Measurements from ENCODE around the gene RYR1. TPM values are rescaled to one million over a fixed set of nuclear protein-coding genes. Genes with fewer than 3 reads are reported as not detected.

The RYR1 gene
- total RNA-seq, 2 experiments from 2014 or later: 0.20 to 1.2 TPM

DNA sequence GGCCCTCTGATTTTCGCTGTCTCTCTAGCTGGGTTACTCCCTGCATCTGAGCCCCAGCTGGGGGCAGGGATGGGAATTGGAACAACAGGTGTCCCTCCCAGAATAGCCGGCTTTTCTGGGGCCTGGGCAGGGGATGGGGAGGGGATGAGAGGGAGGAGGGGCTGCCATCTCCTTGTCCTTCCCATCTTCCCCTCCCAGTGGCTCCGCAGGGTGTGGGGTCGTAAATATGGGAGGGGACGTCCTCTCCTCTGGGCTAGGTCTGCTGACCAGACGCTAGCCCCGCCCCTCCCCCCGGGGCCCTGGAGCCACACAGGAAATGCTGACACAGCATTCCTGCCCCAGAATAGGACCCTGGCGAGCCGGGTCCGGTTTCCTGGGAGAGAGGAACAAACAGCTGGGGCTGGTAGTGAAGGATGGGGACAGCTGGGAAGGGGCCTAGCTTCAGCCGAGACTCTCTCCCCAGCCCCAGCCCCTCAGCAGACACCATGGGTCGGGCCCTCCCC lies 1.1 kb downstream of the RYR1 start:
- CTCF ChIA-PET: no interaction called here
- H3K4me3 ChIP-seq (ENCODE audit: low read length): no peak overlapping the region
- intact Hi-C loops (cut with DNase I, micrococcal nuclease): no loop called here
- peaks cover 6% of the 10 kb centered on the region for H3K4me1 Mint-ChIP-seq (ENCODE audit: low read depth)
- no peak overlapping the region for H3K27ac Mint-ChIP-seq
- POLR2A ChIA-PET: no interaction called here
- H3K36me3 Mint-ChIP-seq (ENCODE audit: low read depth): no peaks in the 10 kb centered on the region
- H3K4me3 Mint-ChIP-seq: no peak overlapping the region
- ATAC-seq (ENCODE audit: poor library complexity) (no peak), DNase-seq (no peak)
- no peaks in the 10 kb centered on the region for H3K9me3 ChIP-seq (ENCODE audit: control insufficient read depth in 1 of 2, insufficient read depth in 1 of 2, low read length in 2 of 2)
- TF ChIP-seq CTCF (IDR thresholded peaks at IDR 0.05): no peak
- H3K9me3 Mint-ChIP-seq: no peaks in the 10 kb centered on the region
- H3K4me1 ChIP-seq (ENCODE audit: insufficient read depth, low read length): peaks cover 14% of the 10 kb centered on the region
- peaks cover 14 to 21% of the 10 kb centered on the region in 2 experiments for H3K27me3 ChIP-seq (ENCODE audit: control insufficient read depth in 1 of 2, insufficient read depth in 2 of 2, low read length in 2 of 2)
- H3K27ac ChIP-seq (ENCODE audit: low read depth in 1 of 2, low read length in 2 of 2): no peak overlapping the region
- H3K27me3 Mint-ChIP-seq: peaks cover 30% of the 10 kb centered on the region
- H3K36me3 ChIP-seq (ENCODE audit: insufficient read depth, low read length): no peaks in the 10 kb centered on the region

DNA sequence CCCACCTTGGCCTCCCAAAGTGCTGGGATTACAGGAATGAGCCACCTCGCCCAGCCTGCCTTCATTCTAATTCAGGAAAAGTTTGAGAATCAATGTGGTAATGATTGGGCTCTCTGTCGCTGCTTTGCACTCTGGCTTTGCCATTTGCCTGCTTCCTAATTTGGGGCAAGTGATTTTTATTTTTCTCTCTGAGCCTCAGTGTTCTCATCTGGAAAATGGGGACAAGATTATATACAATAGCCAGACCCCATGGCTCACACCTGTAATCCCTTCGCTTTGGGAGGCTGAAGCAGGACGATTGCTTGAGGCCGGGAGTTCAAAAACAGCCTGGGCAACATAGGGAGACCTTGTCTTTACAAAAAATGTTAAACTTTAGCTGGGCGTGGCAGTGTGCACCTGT lies 3.8 kb downstream of the RYR1 start:
- DNase-seq: no peak
- no peak overlapping the region for H3K4me3 Mint-ChIP-seq
- intact Hi-C loops (cut with DNase I, micrococcal nuclease): no loop called here
- H3K36me3 ChIP-seq (ENCODE audit: insufficient read depth, low read length): no peaks in the 10 kb centered on the region
- no peaks in the 10 kb centered on the region for H3K9me3 ChIP-seq (ENCODE audit: control insufficient read depth in 1 of 2, insufficient read depth in 1 of 2, low read length in 2 of 2)
- H3K4me1 ChIP-seq (ENCODE audit: insufficient read depth, low read length): peaks cover 14% of the 10 kb centered on the region
- H3K36me3 Mint-ChIP-seq (ENCODE audit: low read depth): no peaks in the 10 kb centered on the region
- ATAC-seq (ENCODE audit: poor library complexity): no peak
- H3K27me3 ChIP-seq (ENCODE audit: control insufficient read depth in 1 of 2, insufficient read depth in 2 of 2, low read length in 2 of 2): peaks cover 14 to 21% of the 10 kb centered on the region in 2 experiments
- no peak overlapping the region for H3K27ac ChIP-seq (ENCODE audit: low read depth in 1 of 2, low read length in 2 of 2)
- no peak overlapping the region for H3K27ac Mint-ChIP-seq
- TF ChIP-seq CTCF (IDR thresholded peaks at IDR 0.05): no peak
- H3K4me3 ChIP-seq (ENCODE audit: low read length): no peak overlapping the region
- H3K27me3 Mint-ChIP-seq: peaks cover 34% of the 10 kb centered on the region
- CTCF ChIA-PET: no interaction called here
- POLR2A ChIA-PET: no interaction called here
- H3K4me1 Mint-ChIP-seq (ENCODE audit: low read depth): peaks cover 5% of the 10 kb centered on the region
- H3K9me3 Mint-ChIP-seq: no peaks in the 10 kb centered on the region

- H3K27ac Mint-ChIP-seq: no peak overlapping the region
- peaks cover 14 to 20% of the 10 kb centered on the region in 2 experiments for H3K27me3 ChIP-seq (ENCODE audit: control insufficient read depth in 1 of 2, insufficient read depth in 2 of 2, low read length in 2 of 2)
- H3K27me3 Mint-ChIP-seq: peaks cover 34% of the 10 kb centered on the region
- TF ChIP-seq CTCF (IDR thresholded peaks at IDR 0.05): no peak
- no peaks in the 10 kb centered on the region for H3K36me3 ChIP-seq (ENCODE audit: insufficient read depth, low read length)
- H3K36me3 Mint-ChIP-seq (ENCODE audit: low read depth): no peaks in the 10 kb centered on the region
- H3K27ac ChIP-seq (ENCODE audit: low read depth in 1 of 2, low read length in 2 of 2): no peak overlapping the region
- H3K4me3 Mint-ChIP-seq: no peak overlapping the region
- peaks cover 5% of the 10 kb centered on the region for H3K4me1 Mint-ChIP-seq (ENCODE audit: low read depth)
- intact Hi-C loops (cut with DNase I, micrococcal nuclease): no loop called here
- no peak for ATAC-seq (ENCODE audit: poor library complexity)
- H3K4me3 ChIP-seq (ENCODE audit: low read length): no peak overlapping the region
- DNase-seq: no peak
- POLR2A ChIA-PET: no interaction called here
- H3K9me3 ChIP-seq (ENCODE audit: control insufficient read depth in 1 of 2, insufficient read depth in 1 of 2, low read length in 2 of 2): no peaks in the 10 kb centered on the region
- no peaks in the 10 kb centered on the region for H3K9me3 Mint-ChIP-seq
- CTCF ChIA-PET: no interaction called here
- peaks cover 14% of the 10 kb centered on the region for H3K4me1 ChIP-seq (ENCODE audit: insufficient read depth, low read length)
These were observed 4.4 kb downstream of the RYR1 start for GRCh38 chr19:38437917-38438316.

Measured in CD4-positive, alpha-beta T cell (primary cell).